ENCODE measurements around the gene ZNF831. TPM values are rescaled to one million over a fixed set of nuclear protein-coding genes. Genes with fewer than 3 reads are reported as not detected.

Gene ZNF831
- total RNA-seq, 1 donor from 2014 or later: not detected

DNA sequence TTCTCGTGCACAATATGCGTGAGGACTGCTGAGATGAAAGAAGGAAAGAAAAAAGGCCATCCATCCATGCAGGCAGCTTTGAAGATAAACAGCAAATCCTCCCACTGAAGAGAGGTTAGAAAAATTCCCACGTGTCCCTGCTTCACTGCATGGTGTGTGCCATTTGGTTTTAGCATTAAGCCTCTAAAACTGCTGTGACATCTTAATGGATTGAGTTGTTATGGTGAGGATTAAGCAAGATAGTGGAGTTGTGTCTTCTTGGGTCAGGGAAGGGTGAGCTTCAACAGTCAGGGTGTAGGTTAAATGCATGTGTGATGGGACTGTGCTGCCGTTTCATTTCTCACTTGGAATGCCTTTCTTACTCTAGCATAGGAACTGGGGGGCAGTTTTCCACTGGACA lies 50.5 kb downstream of the ZNF831 start:
- DNase-seq (ENCODE audit: low read depth): no peak

DNA sequence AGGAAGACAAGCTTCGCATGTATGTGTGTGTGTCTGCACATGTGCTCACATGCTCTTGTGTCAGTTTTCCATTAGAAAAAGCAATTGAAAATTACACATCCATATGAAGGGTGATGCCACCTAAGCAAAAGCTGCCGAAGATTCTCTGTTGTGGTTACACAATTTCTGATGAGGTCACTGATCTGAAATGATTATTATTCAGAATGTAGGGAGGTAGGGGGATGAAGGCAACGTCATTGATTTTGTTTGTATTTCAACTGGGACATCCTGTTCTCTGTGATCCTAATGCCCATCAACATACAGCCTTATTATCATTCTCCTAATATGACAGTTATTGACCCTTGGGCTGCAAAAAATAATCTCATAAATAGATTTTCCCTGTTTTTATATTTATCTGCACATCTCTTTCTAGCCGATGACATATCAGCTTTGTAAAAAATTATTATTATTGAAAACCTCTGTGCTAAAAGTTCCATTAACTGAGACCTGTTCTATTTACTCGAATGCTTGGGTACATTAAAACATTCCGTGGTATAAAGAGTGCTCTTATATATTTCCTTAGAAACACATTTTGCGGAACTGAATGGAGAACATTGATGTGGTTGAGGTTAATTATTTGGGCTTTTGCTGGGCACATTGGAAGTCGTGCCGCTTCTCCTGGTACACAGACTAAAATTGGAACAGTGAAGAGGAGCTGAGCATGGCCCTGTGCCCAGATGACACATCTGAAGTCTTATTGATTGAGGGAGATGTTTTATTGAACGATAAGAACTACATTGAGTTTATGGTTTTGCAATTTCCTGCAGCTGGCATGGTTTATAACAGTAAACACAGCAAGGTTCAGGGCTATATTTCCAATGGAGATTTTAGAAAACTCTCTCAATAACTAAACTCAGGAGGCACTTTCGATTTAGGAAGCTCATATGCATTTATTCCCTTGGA lies 51.3 kb downstream of the ZNF831 start:
- DNase-seq (ENCODE audit: low read depth): no peak

DNA sequence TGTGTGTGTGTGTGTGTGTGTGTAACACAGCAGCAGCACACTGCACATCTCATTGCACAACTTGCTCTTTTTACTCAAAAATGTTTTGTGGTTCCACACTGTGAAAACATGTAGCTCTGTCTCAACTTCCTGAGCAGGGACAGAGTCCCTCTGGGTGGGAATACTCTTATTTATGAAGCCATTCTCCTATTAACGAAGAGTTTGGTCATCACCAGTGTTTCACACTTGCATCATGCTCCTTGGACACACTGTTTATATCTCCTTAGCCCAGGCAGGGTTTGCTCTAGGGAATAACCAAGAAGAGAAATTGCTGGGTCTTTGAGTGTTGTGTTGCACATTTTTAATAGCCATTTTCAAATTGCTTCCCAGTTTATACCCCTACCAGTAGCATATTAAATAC lies 53.6 kb downstream of the ZNF831 start:
- DNase-seq (ENCODE audit: low read depth): no peak

DNA sequence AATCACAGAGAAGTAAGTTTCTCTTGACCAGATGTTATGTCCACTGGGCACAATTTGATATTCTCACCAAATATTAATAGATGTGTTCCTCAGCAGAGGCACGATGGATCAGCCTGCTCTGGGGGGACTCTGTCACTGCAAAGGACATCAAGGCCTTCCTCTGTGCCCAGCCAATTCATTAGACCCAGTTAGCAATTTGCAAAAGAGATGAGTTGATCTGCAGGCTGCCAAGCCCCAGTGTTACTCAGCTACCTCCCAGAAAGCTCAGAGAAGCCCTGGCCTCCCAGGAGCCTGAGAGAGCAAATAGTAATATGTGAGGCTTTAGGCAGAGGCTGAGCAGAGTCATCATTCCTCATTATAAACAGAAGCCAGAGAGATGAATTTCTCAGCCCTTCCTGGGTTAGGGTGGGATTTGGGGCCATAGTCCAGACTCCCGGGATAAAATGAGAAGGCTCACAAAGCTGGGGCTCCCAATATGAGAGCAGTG lies 54.2 kb downstream of the ZNF831 start:
- DNase-seq (ENCODE audit: low read depth): no peak

DNA sequence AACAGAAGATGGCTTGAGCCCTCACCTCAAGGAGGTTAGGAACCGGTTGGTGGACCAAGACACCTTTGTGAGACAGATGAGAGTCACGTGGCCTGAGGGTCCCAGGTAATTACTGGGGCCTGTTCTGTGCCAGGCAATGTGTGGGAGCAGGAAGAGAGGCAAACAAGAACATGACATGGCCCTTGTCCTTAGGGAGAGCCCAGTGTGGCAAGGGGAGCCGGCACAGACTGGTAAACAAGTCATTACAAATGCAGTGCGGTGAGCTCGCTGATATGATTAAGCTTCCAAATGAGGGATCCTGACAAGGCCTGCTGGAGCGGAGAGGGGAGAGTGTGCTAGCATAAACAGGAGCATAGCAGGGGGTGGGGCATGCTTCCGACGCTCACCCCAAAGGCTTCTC lies 55.6 kb downstream of the ZNF831 start:
- no peak for DNase-seq (ENCODE audit: low read depth)

DNA sequence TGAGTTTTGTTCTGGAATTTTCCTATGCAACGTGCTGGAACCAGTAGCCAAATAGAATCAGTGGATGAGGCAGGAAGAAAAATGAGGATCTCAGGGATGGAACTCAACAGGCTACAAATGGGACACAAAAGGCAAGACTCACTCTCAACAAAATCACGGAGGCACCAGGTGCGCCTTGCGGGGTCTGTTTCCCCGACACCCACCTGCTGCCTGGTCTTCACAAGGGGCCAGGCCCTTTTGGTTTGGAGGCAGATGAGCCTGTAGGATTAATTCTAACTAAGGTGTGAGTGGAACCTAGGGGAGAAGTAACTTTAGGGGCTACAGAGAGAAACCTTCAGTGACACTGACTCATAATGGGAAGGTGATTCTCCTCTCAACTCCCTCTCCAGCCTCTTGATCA lies 56.5 kb downstream of the ZNF831 start:
- no peak for DNase-seq (ENCODE audit: low read depth)

DNA sequence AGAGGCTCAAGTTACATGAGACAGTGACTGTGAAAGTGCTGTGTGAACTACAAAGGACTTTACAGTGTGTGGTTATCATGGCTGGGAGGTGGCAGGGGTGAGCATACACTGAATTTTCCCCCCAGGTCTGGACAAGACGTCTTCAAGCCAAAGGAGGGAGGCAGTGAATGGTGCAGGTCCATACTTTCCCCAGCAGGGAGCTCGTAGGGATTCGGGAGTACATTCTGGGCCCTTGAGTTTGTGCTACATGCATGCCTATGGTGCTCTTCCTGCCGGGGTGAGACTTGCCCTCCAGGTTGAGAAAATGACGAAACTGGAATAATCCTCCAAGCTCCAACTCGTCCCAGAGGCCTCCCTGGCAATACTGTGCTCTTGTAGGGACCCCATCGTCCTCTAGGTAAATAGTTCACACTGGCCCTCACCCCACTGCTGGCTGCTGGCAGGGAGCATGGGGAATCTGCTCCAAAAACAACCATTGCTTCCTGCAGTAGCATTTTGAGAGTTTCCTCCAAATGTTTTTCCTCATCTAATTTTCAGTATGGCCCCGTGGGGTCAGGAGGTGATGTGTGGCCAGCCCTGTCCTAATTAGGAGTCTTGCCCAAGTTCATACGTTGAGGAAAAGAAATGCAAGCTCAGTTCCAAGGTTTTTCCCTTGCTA lies 57.6 kb downstream of the ZNF831 start:
- DNase-seq (ENCODE audit: low read depth): no peak

DNA sequence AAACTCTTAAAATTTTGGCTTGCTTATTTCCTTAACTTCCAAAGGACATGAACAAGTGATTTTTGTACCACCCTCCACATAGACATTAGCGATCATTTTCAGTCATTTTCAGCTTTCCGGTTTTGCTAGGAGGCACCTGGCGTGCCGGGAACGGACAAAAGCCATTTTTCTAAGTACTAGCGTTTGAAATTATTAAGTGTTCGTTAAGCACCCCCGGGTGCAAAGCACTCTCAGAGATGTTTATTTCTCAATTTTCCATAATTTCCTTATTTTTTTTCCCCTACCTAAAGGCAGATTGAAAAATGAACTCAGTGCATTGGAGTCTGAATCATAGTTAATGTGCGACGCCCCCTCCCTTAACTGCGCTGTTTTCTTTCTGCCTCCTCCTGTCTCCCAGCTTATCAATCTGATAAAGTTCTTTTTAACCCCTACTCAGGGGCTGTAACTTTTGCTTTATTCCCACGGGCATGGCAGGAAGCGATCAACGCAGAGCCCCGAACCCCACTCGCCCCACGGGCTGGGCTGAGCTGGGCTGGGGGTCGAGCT lies 58.2 kb downstream of the ZNF831 start:
- no peak for DNase-seq (ENCODE audit: low read depth)

DNA sequence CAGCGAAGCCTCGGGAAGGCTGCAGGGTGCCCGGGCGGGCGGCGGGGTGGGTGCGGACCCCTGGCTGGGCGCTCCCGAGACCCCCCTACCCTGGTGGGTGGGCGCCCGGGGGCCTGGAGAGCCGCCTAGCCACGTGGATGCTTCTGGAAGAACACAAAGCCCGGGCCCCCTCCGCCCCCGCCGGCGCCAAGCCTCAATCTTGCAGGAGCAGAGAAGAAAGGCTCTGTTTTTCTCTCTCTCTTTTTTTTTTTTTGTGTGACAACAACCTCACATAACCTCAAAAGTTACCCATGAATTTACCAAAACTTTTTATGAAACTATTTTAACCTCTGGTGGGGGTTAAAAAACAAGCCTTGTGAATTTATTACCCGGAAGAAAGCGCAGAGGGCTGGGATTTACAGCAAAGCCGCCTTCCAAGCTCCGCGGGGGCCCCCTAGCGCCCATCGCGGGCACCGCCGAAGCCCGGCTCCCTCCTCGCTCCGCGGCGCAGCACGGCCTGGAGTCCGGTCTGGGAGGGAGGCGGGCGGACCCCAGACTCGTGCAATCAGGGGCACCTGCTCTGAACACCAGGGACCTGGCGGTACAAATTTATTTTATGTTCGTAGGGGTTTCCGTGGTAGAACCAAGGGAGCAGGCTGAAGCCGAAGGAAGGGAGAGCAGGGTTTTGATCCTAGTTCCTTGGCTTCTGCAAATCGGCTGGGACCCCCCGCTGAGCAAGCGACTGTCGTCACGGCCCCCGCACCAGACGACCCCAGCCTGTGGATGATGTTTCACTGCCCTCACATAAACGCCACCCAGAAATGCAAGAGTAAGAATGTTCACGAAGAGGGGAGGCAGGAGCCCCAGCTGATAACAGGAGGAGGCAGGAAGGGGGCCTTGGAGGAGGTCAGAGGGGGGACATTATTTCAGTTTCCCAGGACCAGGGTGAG lies 58.9 kb downstream of the ZNF831 start:
- DNase-seq (ENCODE audit: low read depth): peak; percentile 49

DNA sequence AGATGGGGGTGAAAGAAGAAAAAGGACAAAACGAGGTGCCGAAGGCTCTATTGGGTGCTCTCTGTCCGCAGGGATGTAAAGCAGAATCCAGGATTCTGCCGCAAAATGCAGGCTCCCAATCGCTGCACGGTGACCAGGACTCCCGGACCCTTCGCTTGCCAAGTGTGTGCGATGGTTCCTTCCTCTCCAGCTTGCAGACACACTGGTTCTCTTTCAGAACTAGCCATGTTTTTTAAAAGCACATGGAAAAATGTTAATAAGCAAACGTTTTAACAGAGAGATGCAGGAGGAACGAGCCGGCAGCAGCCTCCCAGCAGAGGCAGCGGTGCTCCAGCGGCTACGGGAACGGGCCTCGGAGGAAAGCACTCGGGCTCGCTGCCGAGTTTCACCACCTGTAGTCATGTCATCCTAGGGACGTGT lies 59.6 kb downstream of the ZNF831 start:
- no peak for DNase-seq (ENCODE audit: low read depth)

DNA sequence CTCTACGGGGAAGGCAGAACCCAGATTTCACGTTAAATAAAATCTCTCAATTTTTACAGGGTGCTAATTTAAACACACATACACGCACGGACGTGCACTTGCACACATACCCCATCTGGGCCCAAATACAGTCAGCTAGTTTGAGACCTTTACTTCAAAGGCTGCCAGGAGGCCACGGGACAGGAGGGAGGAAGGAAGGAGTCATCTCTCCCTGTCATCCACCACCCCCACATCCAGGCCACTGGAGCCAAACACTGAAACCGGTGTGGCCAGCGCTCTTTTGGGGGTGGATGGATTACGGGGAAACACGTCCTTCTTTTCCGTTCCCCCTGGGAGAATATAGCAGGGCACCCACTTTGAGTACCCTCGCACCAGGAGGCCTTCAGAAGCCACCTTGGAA lies 60.1 kb downstream of the ZNF831 start:
- no peak for DNase-seq (ENCODE audit: low read depth)

DNA sequence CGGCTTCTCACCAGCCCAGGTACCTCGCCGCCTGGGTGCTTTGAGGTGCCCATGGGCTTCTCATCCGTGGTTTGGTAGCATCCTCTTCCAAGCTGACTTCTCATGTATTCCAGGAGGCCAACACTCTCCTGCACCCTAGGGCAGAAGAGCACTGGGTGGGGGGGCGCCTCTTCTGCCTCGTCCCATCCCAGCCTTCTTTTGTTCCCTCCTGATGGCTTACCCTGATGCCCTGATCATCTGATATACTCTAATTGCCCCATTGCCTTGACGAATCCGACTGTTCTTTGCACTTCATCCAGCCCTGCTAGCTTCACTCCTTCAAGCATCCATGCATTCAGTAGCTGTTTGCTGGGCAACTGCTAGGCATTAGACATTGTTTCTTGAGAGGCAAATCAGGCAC lies 60.6 kb downstream of the ZNF831 start:
- DNase-seq (ENCODE audit: low read depth): no peak

DNA sequence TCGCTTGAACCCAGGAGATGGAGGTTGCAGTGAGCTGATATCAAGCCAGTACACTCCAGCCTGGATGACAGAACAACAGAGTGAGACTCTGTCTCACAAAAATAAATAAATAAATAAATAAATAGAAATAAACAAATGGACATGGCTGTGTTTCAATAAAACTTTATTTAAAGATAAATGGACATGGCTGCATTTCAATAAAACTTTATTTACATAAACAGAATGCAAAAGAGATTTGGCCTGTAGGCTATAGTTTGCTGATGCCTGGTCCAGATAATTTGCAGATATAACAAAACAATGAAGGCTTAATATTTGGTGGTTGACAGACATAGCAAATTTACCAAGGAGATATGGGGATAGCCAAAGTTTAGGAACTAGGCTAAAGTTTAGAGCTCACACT lies 66.8 kb downstream of the ZNF831 start:
- DNase-seq (ENCODE audit: low read depth): no peak

DNA sequence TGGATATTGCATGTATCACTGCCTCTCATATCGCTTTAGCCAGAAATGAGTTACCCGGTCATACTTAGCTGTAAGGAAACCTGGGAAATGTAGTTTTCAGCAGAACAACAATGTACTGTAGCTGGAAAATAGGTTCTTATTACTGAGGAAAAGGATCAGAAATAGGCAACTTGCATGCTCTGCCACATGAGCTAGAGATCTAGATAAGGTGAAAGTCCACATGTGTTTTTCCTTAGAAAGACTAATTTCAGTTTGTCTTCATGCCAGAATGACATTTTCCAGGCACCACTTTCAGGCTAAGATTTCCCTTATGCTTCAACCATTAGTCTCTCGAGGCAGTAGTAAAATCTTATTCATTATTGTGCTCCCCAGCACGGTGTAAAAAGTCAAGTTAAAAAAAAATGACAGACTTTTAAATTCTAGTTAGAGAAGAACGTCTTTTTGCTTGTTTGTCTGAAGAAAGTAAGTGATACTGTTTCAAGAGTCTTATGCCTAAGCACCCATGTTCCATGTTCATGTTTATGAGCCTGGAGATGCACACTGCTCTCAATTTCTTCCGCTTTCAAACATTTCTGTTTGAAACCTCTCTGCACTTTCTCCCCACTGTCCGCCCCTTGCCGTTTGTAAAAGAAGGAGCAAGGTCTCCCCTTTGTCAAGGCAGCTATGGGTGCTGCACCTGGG lies 67.6 kb downstream of the ZNF831 start:
- DNase-seq (ENCODE audit: low read depth): no peak

DNA sequence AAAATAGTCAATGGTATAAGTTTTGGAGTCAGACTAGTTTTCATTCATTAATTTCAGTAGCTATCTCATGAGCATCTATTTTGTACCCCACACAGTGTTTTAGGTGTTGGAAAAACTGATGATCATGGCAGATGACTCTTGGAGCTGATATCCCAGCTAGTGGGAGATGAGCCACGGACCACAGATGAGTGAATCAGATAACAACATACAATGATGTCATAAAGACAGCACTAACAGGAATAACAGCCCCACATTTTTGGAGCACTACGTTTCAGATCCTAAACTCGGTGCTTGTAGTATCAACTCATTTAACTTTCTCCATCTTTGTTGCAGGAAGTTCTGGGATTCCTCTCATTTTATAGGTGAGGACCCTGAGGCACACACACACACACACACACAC lies 69.0 kb downstream of the ZNF831 start:
- no peak for DNase-seq (ENCODE audit: low read depth)

DNA sequence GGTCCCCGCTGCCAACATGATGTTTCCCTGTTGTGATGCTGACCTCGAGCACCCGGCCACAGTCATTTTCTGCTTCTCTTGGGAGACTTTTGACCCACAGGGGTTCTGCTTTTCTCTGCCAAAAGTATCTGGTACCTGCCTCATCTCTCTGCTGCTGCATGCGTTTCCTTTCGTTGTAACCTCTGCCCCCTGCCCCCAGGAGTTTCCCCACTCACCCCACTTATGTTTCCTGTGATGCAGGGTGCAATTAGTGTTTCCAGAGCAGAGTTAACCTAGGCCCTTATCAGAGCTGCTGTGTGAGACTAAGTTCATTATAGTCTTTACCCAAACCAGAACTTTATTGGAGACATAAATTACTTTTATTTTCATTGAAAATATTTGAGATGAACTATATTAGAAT lies 71.6 kb downstream of the ZNF831 start:
- no peak for DNase-seq (ENCODE audit: low read depth)

DNA sequence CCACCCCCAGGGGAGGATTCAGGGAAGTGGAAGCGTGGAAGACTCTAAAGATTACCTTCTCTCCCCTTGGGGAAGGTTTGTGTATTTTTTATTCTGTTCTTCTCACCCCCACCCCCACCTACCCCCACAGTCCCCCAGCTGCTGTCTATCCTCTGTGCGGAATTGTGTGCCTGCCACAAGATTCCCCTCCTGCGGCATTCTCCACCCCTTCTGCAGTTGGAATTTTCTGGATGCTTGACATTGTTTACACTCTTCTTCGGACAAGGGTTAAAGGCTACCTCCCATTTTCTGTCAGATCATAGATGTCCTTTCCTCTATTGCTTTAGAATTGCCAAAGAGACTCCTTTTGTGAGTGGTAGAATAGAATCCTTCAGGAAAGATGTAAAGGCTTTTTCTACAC lies 76.4 kb downstream of the ZNF831 start:
- DNase-seq (ENCODE audit: low read depth): no peak

DNA sequence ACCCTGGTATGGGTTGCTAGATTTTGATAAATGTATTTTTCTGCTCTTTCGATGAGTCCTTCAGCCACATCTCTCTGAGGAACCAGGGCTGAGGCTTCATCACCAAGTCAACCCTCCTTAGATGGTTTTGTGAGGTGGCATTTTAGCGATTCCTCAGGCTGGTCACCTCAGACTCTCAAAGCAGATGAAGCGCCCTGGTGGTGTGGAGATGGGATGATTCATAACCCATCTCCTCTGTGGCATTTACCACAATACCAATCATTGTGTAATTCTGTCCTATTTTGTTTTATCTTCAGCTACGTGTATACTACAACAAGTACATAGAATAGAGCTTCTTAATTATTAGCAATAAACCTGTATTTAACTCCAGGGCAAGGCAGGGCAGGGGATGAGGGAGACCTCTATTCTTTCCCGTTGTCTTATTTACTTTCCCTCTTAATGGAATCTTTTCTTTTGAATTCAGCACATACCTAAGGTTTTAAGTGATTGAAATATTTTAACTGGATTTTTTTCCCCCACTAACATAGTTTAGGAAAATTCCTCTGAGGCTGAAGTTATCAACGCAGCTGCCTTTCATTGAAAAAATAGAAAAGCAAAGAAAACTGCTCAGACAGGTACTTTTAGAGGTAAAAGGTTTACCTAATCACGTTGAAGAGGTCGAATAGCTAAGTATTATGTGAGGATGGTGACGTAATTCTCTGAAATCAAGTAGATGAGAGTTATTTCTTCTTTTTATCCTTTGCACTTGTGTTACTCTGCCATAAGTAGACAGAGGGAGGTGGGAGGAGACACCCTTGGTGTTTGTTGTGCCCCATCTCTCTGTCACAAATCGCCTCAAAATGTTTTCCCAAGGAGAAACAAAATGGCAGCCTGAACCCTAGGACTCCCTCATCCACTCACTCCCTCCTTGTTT lies 79.3 kb downstream of the ZNF831 start:
- DNase-seq (ENCODE audit: low read depth): no peak

DNA sequence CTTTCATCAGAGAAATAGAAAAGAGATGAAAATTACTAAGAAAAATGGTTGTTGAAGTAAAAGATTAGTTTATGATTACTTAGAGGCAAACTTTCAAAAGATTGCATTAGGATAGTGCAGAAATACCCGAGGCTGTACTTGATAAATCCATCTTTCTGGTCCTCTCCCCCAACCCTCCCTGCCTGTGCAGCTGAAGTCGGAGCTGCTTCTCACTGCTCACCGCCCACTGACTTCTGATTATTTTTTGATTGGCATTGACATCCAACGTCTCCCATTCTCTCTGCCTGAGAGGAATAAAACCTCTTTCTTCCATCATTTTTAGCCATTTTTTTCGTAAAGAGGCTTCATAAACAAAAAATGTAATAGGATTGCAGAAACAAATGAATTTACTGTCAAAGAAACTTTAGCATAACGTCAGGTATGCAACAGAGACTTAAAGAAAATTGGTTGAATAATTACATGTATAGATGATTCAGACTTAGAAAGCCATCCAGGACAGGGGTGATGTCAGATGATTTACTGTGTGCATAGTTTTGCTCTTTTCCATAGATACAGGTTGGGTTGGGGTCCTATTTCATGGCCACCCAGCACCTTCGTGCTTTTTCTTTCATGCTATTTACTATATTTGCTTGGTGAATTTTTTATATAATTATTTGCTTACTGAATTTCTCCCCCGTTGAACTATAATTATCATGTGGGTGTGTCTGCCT lies 83.2 kb downstream of the ZNF831 start:
- DNase-seq (ENCODE audit: low read depth): no peak

Measured in renal cortical epithelial cell (primary cell).